GM12874 (cell line): ENCODE measurements around the gene TMEM26.

Experiments used
- TF ChIP-seq, protein P1 (sequence below): IDR thresholded peaks from 2 replicates; pipeline ENCODE4 v1.5.1; 2011; ENCODE audit warnings: low read depth, mild to moderate bottlenecking, control low read depth, low read length, moderate library complexity; ENCODE audit not compliant: insufficient read depth

TMEM26 gene

DNA sequence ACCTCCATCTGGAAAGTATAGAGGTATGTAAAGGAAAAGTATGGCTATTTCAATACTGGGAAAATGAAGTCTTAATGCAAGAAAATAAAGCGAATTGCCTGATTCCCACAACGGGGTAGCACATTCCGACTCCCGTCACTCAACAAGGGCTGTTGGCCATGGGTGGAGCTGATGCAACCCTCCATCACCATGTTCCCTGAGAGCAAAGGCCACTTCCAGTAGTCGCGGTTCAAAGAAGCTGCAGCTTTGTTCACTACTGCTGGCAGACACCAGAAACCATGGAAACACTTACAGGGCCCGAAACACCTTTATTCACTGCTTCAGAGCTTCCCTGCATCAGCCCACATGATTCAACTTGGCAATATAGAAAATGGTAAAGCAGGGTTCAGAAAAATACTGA lies 44.0 kb downstream of the TMEM26 start:
- TF ChIP-seq, protein P1, sequence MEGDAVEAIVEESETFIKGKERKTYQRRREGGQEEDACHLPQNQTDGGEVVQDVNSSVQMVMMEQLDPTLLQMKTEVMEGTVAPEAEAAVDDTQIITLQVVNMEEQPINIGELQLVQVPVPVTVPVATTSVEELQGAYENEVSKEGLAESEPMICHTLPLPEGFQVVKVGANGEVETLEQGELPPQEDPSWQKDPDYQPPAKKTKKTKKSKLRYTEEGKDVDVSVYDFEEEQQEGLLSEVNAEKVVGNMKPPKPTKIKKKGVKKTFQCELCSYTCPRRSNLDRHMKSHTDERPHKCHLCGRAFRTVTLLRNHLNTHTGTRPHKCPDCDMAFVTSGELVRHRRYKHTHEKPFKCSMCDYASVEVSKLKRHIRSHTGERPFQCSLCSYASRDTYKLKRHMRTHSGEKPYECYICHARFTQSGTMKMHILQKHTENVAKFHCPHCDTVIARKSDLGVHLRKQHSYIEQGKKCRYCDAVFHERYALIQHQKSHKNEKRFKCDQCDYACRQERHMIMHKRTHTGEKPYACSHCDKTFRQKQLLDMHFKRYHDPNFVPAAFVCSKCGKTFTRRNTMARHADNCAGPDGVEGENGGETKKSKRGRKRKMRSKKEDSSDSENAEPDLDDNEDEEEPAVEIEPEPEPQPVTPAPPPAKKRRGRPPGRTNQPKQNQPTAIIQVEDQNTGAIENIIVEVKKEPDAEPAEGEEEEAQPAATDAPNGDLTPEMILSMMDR: no peak

DNA sequence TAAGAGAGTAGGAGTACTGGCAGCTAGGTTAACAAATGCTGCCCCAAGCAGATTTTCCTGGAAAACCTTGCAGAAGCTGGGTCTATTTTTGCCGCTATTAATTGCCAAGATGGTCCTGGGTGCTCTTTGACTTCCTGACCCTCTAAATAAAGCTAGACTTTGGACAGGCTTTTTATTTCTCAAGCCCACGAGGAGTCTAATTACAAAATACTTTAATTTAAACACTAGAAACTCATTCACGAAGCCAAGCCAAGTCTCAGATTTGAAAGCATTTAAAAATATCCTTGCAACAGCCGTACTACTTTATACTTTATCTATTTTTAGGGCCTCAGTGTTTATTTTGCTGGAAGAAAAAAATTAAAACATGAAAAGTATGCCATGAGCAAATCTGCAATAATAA lies 45.1 kb downstream of the TMEM26 start:
- TF ChIP-seq, protein P1: no peak

DNA sequence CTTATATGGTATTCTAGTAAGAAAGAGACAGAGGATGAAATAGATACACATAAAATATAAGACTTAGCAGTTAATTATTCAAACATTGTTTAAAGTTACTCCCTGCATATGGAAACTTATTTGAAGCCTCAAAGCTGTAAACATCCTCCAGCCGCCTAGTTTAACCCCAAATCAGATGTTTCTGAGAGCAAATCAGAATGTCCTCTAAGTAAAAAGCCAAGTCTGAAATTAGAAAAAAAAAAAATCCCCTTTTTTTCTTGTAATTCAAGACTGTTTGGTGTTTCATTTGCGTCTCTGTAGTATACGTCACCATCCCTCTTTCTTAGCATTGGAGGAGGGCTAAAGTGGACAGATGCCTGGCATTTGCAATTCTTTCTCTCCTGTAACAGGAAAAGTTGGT lies 46.4 kb downstream of the TMEM26 start:
- TF ChIP-seq, protein P1: no peak

DNA sequence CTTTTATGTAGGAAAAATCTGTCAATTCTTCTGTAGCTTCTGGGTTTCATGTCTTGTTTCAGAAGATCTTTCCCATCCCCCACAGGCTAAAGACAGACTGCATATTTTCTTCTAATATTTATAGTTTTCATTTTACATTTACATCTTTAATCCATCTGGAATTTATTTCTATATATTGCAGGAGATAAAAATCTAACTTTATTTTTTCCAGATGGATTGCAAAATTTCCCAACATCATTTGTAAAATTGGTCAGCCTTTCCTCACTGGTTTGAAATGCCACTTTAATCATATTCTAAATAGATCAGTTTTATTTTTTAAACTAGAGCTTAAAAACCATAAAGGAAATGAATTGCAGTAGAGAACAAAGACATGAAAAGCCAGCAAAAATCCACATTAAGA lies 46.9 kb downstream of the TMEM26 start:
- TF ChIP-seq, protein P1: no peak

DNA sequence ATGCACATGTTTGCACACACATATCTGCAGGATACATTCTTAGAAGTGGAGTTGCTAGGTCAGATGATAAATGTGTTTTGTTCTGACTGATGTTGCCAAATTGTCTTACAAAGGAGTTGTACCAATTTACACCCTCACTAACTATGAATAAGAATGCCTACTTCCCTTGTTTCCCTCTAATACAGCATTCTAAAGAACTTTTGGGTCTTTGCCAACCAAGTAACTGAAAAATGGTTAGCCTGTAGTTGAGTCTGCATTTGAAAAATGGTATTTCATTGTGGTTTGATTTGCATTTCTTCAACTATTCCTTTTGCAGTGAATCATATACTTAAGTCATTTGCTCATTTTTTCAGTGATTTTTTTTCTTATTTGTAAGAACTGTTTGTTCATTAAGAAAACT lies 48.4 kb downstream of the TMEM26 start:
- TF ChIP-seq, protein P1: no peak

DNA sequence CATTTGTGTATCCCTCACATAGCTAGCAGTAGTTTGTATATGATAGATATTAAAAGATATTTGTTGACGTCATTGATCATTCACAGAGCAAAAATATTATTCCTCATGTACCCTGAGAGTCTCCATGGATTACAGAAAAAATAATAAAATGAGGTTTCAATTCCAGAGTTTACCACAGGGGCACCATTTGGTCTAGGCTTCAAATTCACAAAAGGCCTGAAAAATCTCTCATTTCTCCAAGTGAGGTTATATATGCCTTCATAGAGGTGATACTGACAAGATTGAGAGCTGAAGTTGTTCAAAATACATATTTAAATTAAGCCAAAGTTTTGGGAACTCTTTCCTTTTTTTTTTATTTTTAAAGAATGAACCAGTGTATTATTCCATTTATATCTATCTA lies 52.7 kb downstream of the TMEM26 start:
- TF ChIP-seq, protein P1: no peak

DNA sequence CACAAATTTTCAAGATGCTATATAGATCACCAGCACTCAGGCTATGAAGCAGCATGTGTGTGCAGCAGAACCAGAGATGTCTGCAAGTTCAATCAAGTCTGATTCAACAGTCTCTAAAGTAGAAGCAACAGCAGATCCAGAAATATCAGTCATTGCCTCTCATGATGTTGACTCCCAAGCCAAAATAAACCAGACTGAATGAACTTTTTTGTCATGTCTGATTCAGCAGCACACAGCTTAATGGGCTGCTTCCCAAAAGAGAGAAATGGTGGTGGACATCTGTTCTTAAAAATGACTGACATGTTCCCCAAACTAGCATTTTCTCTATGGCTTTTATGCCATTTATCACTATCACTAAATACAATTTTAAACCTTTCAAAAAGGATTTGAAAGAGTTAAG lies 53.8 kb downstream of the TMEM26 start:
- TF ChIP-seq, protein P1: no peak

DNA sequence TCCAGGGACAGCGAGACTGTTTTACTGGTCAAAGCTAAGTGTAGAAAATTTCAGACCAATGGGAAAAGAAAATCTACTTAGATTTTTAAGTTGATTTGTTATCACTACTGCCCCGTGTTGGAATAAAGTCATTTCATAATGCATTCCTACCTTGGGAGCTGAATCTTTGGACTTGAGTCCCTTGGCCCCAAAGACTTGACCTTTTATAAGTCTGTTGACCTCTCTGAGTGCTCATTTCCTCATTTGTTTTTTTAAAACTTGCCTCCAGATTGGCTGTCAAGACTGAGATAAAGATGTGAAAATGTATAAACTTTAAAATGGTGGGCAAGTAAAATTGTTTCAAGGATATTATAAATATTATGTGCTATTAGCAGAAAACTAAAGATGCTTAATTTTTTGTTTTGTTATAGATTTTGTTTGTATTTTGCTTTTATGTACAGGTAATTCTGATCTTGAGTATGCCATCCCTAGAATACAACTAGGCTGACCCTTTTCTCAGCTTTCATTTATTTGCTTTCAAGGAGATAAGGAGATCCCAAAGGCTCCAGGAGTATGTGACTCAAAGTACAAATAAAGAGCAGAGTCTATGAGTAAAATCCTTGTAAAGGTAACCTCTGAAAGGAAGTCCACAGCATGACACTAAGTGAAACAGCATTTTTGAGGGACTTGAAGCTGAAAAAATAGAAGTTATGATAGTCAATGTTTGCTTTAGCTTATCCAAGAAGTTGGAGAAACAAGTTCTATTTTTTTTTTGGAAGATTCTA lies 54.6 kb downstream of the TMEM26 start:
- TF ChIP-seq, protein P1: no peak
